Left lung (tissue), 10 donors: ENCODE measurements around the gene RERG. TPM values are rescaled to one million over a fixed set of nuclear protein-coding genes. Genes with fewer than 3 reads are reported as not detected.

ENCODE experiments used
- ATAC-seq: fragments of 200-7000 bp; cut with Tn5 transposase; one replicate; pipeline ENCODE4 v1.9.1; 2020; ENCODE audit warnings: moderate library complexity
- DNase-seq, 4 donors: peaks; one replicate each; pipeline ENCODE4 v3.0.0-alpha.2; 2013 to 2020
- H3K27ac ChIP-seq, 2 donors: fragments of 200-600 bp; sonication (generic) in 1 of 2; one replicate each; pipeline versions ENCODE4 v1.5.0 to v1.8.0; 2020 to 2021
- H3K27me3 ChIP-seq, 2 donors: fragments of 200-600 bp; sonication (generic) in 1 of 2; one replicate each; pipeline versions ENCODE4 v1.5.0 to v1.8.0; 2020 to 2021
- H3K36me3 ChIP-seq, 2 donors: fragments of 200-600 bp; sonication (generic) in 1 of 2; one replicate each; pipeline versions ENCODE4 v1.5.0 to v1.8.0; 2020 to 2021
- H3K4me1 ChIP-seq, 2 donors: fragments of 200-600 bp; one replicate each; pipeline ENCODE4 v1.8.0; 2021
- H3K4me3 ChIP-seq, 2 donors: fragments of 200-600 bp; sonication (generic) in 1 of 2; one replicate each; pipeline versions ENCODE4 v1.5.0 to v1.8.0; 2020 to 2021; ENCODE audit warnings: mild to moderate bottlenecking in 1 of 2
- H3K9me3 ChIP-seq, 2 donors: fragments of 200-600 bp; sonication (generic) in 1 of 2; one replicate each; pipeline versions ENCODE4 v1.5.0 to v1.8.0; 2020 to 2021
- intact Hi-C, 2 donors: fragments of 100-400 bp; cut with DNase I; formaldehyde crosslinking; loops; one replicate each; pipeline versions ENCODE4 v1.11.2 to v1.14.2; 2022
- polyA plus RNA-seq, 6 donors: library from polyadenylated mRNA; unstranded; fragments of 120-200 nt; gene quantifications; one replicate each; pipeline ENCODE4 v1.2.1, GENCODE V29; 2013; ENCODE audit not compliant: insufficient read length in 6 of 6
- total RNA-seq, 2 donors: library from RNA; stranded (reverse); fragmentation: NEBNext Ultra II Directional; extraction: Animal tissue kit (Norgen Biotek cat#: 25700); gene quantifications; one replicate each; pipeline ENCODE4 v1.2.1, GENCODE V29; 2021
- TF ChIP-seq, protein P1 (sequence below), 2 donors: fragments of 200-600 bp; sonication (generic) in 1 of 2; IDR thresholded peaks; one replicate each; pipeline versions ENCODE4 v1.5.0 to v1.8.0; 2021; ENCODE audit warnings: antibody characterized with exemption in 2 of 2
- donor health status: DM: no; HTN: yes; CAD: no.
- donor health status: DM: no; HTN: no; CAD: no.

RERG gene
- total and polyA plus RNA-seq, 8 donors = 11.5 to 17.5 (median 14.4) TPM

DNA sequence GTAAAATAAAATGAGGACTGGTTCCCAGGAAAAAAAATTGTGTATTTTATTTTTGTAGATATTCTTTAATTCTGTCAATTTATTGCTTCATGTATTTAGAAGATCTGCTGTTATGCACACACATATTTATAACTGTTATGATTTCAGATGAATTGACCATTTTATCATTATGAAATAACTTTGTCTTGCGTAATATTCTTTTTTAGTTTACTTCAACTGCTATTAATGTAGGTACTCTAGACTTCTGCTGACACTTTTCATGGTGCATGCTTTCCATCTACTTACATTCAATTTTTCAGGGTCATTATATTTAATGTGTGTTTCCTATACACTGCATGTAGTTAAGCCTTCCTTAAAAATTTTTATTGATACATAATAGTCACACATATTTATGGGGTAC is 162.1 kb downstream of the RERG start:
- intact Hi-C loops = no loop called here
- no peak for DNase-seq

More for the DNA sequence above, 162.1 kb downstream of the RERG start:
- Histone ChIP-seq H3K9me3 (no peaks in the 10 kb centered on the region), H3K27ac (no peak overlapping the region), H3K4me1 (no peaks in the 10 kb centered on the region), H3K36me3 (no peaks in the 10 kb centered on the region), H3K27me3 (no peaks in the 10 kb centered on the region), H3K4me3 (no peak overlapping the region)
- ATAC-seq = no peak
- TF ChIP-seq, protein P1, sequence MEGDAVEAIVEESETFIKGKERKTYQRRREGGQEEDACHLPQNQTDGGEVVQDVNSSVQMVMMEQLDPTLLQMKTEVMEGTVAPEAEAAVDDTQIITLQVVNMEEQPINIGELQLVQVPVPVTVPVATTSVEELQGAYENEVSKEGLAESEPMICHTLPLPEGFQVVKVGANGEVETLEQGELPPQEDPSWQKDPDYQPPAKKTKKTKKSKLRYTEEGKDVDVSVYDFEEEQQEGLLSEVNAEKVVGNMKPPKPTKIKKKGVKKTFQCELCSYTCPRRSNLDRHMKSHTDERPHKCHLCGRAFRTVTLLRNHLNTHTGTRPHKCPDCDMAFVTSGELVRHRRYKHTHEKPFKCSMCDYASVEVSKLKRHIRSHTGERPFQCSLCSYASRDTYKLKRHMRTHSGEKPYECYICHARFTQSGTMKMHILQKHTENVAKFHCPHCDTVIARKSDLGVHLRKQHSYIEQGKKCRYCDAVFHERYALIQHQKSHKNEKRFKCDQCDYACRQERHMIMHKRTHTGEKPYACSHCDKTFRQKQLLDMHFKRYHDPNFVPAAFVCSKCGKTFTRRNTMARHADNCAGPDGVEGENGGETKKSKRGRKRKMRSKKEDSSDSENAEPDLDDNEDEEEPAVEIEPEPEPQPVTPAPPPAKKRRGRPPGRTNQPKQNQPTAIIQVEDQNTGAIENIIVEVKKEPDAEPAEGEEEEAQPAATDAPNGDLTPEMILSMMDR (IDR thresholded peaks at IDR 0.05) = no peak

Other genes starting within 250 kb of the RERG start
- gene PDE6H, start 248.4 kb downstream of the RERG start, total RNA-seq = not detected
- gene PDE6H, start 248.4 kb downstream of the RERG start, polyA plus RNA-seq = not detected
- gene PTPRO, start 101.1 kb upstream of the RERG start, total RNA-seq = 10 to 100 TPM in 1 of 2 donors, 1 to 10 TPM in 1; 6.3 to 11.9 TPM
- gene PTPRO, start 101.1 kb upstream of the RERG start, polyA plus RNA-seq = 1 to 10 TPM; 1.1 to 3.0 (median 1.5) TPM